GM21619 (cell line): ENCODE data around the gene SPRING1.

Experiments used
- ATAC-seq: cut with Tn5 transposase; IDR thresholded peaks from one replicate; pipeline ENCODE4 v1.9.1; 2021; ENCODE audit not compliant: unreplicated experiment

Gene SPRING1

GRCh38 chr12:116709768-116710167 is 28.1 kb downstream of the SPRING1 start:
- no peak for ATAC-seq

DNA sequence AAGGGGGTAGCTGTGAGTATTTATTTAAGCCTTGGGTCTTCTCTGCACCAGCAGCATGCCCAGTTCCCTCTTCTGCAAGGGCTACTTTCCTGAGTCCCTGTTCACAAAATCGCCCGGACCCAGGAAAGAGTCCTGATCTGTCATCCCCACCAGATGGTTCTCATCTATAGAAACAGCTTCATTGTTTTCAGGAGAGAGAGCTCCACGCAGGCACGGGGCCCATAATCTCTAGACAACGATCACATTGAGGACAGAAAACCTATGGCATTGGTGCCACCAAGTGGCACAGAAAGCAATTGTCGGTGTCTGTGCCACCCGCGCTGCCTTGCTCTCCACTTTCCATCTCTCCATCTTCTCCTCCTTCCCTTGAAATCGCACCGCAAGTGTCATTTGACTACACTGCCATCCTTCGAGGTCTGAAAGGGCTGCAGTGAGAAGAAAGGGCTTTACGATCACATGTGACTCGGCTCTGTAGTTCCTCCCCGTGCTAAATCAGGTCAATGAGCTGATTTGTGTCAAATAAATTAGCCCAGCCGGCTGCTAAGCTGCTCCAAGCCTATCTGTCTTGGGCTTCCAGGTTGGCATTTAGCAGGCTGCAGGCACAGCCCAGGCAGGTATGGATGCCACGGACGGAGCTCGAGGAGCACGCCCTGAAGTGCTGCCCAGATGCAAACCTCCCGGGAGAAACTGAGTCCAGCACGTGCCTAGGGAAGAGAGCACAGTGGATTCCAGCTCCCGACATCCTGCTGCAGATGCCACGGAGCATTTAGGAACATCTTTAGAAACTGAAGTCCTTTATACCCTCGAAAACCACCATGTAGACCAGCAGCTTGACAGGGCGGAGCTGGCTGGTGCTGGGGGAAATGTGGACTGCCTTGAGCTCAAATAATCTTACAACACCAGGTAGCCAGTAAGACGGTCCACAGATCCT is 28.8 kb downstream of the SPRING1 start:
- peak; percentile 83 for ATAC-seq

DNA sequence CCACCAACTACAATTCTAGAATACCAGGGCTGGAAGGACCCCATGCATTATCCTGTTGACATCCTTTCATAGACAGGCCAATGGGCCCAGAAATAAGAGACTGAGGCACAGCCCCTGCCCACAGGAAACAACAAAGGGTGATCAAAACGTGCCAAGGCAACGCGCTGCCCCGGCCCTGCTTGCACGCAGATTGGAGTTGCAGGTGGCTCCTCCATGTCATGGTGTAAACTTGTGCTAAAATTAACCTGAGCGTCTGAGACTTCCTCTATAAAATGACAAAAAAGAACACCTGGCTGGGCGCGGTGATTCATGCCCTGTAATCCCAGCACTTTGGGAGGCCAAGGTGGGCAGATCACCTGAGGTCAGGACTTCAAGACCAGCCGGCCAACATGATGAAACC is 30.1 kb downstream of the SPRING1 start:
- no peak for ATAC-seq

DNA sequence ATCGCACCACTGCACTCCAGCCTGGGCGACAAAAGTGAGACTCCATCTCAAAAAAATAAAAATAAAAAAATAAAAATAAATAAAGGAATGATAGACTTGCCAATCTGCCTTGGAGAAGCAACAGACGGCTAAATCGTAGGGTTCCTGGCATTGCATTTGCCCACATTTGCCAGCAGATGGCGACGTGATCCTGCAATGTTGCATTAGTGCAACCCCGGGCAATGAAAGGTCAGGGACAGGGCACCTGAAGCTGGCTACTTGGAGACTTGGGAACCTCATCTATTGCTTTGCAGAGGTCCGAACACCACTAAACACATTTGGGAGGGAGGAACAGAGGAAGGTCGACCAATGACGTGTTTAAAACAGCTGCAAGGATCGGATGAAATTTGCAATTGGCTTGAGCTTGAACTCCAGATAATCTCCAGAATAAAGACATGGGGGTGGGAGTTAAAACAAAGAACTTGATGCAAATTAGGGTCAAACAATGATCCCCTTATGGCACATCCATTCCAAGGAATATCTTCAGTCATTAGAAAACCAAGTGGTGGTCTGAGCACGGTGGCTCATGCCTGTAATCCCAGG is 34.6 kb downstream of the SPRING1 start:
- ATAC-seq, result peak; percentile 89

DNA sequence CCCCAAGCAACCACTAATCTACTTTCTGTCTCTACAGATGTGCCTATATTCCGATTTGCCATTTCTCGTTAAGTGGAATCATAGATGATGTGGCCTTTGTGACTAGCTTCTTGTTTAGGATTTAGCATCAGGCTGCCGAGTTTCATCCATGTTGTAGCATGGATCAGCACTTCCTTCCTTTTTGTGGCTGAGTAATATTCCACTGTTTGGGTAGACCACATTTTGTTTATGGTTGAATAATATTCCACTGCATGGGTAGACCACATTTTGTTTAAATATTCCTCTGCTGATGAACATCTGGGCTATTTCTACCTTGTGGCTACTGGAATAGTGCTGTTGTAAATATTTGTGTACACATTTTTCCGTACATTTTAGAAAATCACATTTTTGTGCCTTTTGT is 36.4 kb downstream of the SPRING1 start:
- ATAC-seq, result no peak

DNA sequence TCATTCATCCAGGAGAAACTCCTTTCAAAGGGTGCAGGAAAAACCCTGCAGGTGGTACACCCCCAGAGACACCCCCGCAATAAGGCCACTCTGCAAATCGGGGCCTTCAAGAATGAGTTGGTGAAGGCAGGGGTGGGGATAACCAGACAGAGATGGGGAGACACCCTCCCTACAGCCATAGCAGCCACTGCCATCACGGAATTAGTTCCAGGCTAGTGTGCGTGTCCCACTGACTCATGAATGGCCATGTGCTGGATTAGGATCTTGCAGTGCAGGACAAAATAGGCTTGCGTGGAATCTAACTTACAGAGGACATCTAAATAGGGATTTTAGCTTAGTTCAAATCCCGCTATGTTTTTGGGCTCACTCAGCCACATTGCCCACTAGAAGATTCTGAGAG is 37.8 kb downstream of the SPRING1 start:
- no peak for ATAC-seq

GRCh38 chr12:116698554-116699075 is 39.3 kb downstream of the SPRING1 start:
- ATAC-seq, result no peak

- ATAC-seq, result no peak
These were observed 39.8 kb downstream of the SPRING1 start for GRCh38 chr12:116698116-116698515.

DNA sequence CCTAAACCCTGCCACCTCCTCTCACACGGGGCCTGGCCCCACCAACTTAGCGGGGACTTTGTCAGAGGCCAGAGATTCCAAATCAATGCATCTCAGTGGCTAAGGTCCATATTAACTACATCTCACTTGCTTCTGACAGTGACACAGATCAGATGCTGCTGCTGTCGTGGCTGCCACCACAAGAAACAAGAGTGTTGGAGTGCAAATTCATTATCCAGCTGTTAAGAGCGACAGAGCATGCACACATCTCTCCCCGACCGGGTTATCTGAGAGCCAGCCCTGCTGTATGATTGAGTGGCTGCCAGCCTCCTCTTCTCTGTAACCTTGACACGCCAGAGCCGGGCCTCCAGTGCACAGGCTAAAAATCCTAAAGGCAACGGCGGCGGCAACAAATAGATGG is 40.2 kb downstream of the SPRING1 start:
- no peak for ATAC-seq

DNA sequence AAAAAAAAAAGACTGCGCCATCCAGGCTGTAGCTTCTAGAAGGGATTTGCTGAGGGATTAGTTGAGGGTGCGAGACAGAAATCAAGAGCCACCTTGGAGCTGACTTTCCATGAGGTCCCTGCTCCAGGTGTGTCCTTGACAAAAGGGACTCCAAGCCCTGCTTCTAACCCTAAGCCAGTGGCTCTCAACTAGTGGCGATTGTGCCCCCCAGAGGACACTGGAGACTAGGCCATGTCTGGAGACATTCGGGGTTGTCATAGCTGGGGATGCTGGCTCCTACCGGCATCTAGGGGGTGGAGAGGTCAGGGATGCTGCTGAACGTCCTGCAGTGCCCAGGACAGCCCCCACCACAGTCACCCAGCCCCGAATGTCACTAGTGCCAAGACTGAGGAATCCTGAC is 40.6 kb downstream of the SPRING1 start:
- no peak for ATAC-seq

DNA sequence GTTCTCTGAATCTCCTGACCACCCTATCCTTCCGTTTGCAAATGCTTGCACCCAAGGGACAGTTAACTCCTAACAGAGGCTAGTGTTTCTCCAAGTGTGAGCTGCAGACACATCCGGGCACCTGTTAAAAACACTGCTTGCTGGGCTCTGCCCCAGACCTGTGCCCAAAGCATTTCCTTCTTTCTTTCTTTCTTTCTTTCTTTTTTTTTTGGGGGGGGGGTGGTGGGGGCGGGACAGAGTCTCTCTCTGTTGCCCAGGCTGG is 42.5 kb downstream of the SPRING1 start:
- ATAC-seq, result no peak

DNA sequence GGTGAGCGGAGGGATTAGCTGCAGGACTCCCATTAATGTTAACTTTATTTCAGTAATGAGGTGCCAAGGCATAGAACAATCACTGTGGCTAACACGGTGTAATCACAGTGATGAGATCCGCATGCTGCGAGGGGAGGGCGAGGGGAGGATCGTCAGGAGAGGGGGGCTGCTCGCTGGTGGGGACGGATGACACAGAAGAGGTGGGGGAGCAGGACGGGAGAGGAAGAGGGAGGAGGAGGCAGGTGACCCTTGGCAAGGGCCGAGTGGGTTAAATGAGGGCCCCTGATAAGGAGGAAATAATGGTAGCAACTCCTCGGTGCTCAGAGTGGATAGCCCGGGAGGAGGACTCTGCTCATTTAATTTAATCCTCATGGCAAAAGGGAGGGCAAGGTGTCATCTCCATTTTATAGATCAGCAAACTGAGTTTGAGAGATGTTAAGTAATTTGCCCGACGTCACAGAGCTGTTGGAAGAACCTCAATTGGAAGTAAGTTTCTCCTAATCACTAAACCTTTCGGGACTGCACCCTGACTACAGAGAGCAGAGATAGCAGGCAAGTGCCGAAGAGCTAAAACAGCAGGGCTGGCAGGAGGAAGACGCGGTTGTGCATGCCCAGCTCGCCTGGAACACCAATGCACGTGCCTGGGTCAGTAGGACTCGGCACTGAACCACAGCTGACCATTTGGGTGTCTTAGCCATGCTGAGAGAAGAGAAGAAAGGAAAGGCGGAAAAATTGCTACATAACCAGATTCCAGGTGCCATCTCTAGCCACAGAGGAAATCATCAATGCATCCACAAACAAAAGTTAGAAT is 43.0 kb downstream of the SPRING1 start:
- no peak for ATAC-seq

DNA sequence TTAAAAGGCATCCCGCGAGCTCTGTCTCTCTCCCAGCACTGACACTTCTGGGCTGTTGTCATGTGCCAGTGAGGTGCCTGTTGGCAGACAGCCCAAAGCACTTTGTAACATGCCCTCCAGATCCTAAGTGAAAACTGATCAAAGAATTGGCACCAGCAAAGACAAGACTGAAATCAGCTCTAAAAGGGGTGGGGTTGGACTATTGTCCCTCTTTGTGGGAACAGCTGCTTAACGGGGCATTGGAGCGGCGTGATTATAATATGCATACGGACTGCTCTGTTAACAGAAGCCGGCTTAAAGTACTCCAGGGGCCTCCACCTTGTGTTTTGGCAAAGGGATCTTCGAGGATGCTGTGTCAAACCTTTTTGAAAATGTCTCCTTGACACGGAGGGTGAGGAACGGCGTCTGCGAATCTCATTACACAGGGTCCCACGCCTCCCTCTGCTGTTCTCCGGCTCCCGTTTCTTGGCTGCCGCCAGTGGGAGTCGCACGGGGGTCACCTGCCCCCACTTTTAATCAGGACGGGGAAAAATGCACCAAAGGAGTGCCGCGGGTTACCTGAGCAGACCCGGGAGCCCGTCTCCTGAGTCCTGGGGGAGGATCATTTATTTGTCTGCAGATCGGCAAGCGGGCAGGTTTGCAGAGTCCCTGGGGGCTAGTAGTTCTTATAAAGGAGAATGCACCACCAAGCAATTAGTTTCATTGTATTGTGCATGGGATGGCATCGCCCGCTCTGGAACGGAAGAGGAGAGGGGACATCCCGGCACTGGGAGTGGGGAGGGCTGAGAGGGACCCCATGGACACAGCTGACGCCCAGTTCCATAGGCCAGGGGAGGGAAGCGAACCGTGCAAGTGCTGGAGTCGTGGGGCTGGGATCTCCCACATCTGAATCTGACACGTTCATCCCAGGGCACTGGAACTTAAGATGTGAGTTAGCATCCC is 44.3 kb downstream of the SPRING1 start:
- ATAC-seq, result no peak

- ATAC-seq, result no peak
These were observed 45.3 kb downstream of the SPRING1 start for GRCh38 chr12:116692605-116693004.

DNA sequence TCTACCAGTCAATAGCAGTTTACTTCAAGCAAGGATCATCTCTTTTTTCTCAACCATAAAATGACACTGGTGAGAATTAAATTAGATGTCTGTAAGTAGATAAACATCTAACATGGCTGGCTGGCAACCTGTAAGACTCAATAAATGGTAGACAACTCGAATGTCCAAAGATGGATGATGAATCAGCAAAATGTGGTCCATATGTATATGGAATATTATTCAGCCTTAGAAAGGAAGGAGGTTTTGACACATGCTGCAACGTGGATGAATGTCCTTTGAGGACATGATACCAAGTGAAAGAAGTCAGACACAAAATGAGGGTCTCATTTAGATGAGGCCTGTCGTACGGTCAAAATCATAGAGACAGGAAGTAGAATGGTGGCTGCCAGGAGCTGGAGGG is 46.2 kb downstream of the SPRING1 start:
- ATAC-seq, result no peak

DNA sequence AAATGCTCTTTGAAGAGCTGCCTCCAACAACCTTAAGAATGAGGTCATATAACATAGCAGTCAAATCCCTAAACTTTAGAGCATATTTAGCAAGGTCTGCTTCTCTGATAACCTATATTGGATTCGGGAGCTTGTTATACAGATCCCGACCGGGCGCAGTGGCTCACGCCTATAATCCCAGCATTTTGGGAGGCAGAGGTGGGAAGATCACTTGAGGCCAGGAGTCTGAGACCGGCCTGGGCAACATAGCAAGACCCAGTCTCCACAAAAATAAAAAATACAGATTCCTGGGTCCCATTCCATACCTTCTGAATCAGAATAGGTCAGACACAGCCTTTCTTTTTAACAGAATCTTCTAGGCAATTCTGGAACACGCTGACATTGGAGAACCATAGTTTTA is 46.7 kb downstream of the SPRING1 start:
- no peak for ATAC-seq

GRCh38 chr12:116689979-116690744 is 47.7 kb downstream of the SPRING1 start:
- ATAC-seq, result no peak

GRCh38 chr12:116689521-116689920 is 48.3 kb downstream of the SPRING1 start:
- ATAC-seq, result no peak
